ENCODE data around the gene BCAS4. TPM values are rescaled to one million over a fixed set of nuclear protein-coding genes. Genes with fewer than 3 reads are reported as not detected.
A peak's percentile ranks its signal among the peaks of the same experiment; 100 is the strongest.

The BCAS4 gene
- total RNA-seq, 1 experiment from 2014 or later: 25.8 TPM

DNA sequence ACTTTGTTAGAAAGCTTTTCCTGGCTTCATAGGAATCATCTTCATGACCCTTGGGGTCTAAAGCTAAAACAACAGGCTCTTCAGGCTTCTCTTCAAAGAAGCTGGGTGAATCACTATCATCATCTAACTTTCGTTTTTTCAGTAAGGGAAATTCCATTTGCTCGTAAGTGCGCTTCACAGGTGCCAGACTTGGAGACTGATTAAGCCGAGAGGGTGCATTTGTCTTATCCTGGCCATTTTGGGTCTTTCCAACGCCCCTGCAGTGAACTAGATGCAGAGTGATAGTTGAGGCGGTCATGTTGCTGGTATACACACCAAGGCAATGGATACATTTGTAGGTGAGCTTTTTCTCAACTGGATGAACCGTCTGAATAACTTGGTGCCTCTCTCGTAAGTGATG is 97.5 kb downstream of the BCAS4 start:
- no peaks in the 10 kb centered on the region; the same call in 1 of the 2 replicates for H3K4me1 Mint-ChIP-seq
- CTCF ChIA-PET: no interaction called here
- peaks cover 79% of the 10 kb centered on the region for H3K36me3 Mint-ChIP-seq

DNA sequence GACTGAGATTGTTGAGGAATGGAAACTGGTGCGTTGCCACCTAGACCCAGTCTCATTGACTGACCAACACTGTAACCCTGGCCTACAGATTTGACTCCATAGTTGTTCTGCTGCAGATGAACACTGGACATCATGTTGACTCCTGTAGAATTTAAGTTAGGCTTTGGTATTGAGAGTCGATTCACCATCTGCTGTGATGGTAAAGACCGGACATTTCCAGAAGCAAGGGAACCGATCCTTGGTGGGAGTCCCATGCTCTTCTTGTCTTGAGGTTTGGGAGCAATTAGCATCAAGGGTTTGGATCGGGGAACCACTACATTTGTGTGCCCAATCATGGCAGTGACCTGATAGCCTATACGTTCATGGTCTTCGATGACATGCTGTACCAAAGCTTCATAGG is 98.8 kb downstream of the BCAS4 start:
- DNase-seq (ENCODE audit: low spot score) (no peak), ATAC-seq (no peak)
- H3K4me3 Mint-ChIP-seq: no peak overlapping the region
- POLR2A ChIA-PET: no interaction called here
- H3K27ac Mint-ChIP-seq: no peak overlapping the region
- TF ChIP-seq ATF1 (CRISPR knock-in tag; IDR thresholded peaks at IDR 0.05) (no peak), GRHL2 (CRISPR knock-in tag; IDR thresholded peaks at IDR 0.05; ENCODE audit: insufficient replicate concordance, severe bottlenecking) (no peak), ZNF671 (CRISPR knock-in tag; IDR thresholded peaks at IDR 0.05) (no peak), ZNF317 (CRISPR knock-in tag; IDR thresholded peaks at IDR 0.05; ENCODE audit: borderline replicate concordance, low read depth) (no peak)
- TF ChIP-seq, protein P1, sequence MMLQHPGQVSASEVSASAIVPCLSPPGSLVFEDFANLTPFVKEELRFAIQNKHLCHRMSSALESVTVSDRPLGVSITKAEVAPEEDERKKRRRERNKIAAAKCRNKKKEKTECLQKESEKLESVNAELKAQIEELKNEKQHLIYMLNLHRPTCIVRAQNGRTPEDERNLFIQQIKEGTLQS (CRISPR knock-in tag; conservative IDR thresholded peaks at IDR 0.05): no peak
- peaks cover 86% of the 10 kb centered on the region for H3K36me3 Mint-ChIP-seq
- no peaks in the 10 kb centered on the region for H3K27me3 Mint-ChIP-seq (ENCODE audit: low read depth)
- CTCF ChIA-PET: no interaction called here
- H3K4me1 Mint-ChIP-seq: no peaks in the 10 kb centered on the region; the same call in 1 of the 2 replicates
- no peaks in the 10 kb centered on the region for H3K9me3 Mint-ChIP-seq

More for the DNA sequence above, 97.5 kb downstream of the BCAS4 start:
- TF ChIP-seq NR2C2 (CRISPR knock-in tag; IDR thresholded peaks at IDR 0.05) (no peak), SMAD4 (CRISPR knock-in tag; IDR thresholded peaks at IDR 0.05) (no peak), GTF2I (CRISPR knock-in tag; conservative IDR thresholded peaks at IDR 0.05) (no peak), PREB (CRISPR knock-in tag; IDR thresholded peaks at IDR 0.05; ENCODE audit: borderline replicate concordance) (no peak), AFF4 (CRISPR knock-in tag; IDR thresholded peaks at IDR 0.05; ENCODE audit: borderline replicate concordance) (no peak), MXD4 (CRISPR knock-in tag; IDR thresholded peaks at IDR 0.05; ENCODE audit: borderline replicate concordance) (no peak), ESRRA (CRISPR knock-in tag; IDR thresholded peaks at IDR 0.05; ENCODE audit: borderline replicate concordance) (no peak), OVOL2 (CRISPR knock-in tag; IDR thresholded peaks at IDR 0.05; ENCODE audit: borderline replicate concordance) (no peak)
- TF ChIP-seq, protein P2, sequence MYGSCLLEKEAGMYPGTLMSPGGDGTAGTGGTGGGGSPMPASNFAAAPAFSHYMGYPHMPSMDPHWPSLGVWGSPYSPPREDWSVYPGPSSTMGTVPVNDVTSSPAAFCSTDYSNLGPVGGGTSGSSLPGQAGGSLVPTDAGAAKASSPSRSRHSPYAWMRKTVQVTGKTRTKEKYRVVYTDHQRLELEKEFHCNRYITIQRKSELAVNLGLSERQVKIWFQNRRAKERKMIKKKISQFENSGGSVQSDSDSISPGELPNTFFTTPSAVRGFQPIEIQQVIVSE (CRISPR knock-in tag; IDR thresholded peaks at IDR 0.05; ENCODE audit: borderline replicate concordance): no peak
- ATAC-seq: no peak
- DNase-seq (ENCODE audit: low spot score): no peak
- H3K9me3 Mint-ChIP-seq: no peaks in the 10 kb centered on the region
- POLR2A ChIA-PET: no interaction called here
- 0 out of 2 replicates have a peak overlapping the region, but pooled peaks have one; percentile 13 for H3K27ac Mint-ChIP-seq
- no peaks in the 10 kb centered on the region for H3K27me3 Mint-ChIP-seq (ENCODE audit: low read depth)
- H3K4me3 Mint-ChIP-seq: no peak overlapping the region

- DNase-seq (ENCODE audit: low spot score) (no peak), ATAC-seq (no peak; the same call in 1 of the 2 replicates)
- H3K9me3 Mint-ChIP-seq: no peaks in the 10 kb centered on the region
- peaks cover 79% of the 10 kb centered on the region for H3K36me3 Mint-ChIP-seq
- ChIA-PET CTCF (interaction anchor here (0.5 to 1.4 kb wide), 3 partner anchors 100 to 470 kb away, joined by 3 read pairs; partner anchors contain the start of gene BCAS4), POLR2A (no interaction called here)
- no peaks in the 10 kb centered on the region for H3K4me1 Mint-ChIP-seq
- no peak overlapping the region for H3K27ac Mint-ChIP-seq
- no peaks in the 10 kb centered on the region for H3K27me3 Mint-ChIP-seq (ENCODE audit: low read depth)
- no peak overlapping the region for H3K4me3 Mint-ChIP-seq
- TF ChIP-seq, protein P3, sequence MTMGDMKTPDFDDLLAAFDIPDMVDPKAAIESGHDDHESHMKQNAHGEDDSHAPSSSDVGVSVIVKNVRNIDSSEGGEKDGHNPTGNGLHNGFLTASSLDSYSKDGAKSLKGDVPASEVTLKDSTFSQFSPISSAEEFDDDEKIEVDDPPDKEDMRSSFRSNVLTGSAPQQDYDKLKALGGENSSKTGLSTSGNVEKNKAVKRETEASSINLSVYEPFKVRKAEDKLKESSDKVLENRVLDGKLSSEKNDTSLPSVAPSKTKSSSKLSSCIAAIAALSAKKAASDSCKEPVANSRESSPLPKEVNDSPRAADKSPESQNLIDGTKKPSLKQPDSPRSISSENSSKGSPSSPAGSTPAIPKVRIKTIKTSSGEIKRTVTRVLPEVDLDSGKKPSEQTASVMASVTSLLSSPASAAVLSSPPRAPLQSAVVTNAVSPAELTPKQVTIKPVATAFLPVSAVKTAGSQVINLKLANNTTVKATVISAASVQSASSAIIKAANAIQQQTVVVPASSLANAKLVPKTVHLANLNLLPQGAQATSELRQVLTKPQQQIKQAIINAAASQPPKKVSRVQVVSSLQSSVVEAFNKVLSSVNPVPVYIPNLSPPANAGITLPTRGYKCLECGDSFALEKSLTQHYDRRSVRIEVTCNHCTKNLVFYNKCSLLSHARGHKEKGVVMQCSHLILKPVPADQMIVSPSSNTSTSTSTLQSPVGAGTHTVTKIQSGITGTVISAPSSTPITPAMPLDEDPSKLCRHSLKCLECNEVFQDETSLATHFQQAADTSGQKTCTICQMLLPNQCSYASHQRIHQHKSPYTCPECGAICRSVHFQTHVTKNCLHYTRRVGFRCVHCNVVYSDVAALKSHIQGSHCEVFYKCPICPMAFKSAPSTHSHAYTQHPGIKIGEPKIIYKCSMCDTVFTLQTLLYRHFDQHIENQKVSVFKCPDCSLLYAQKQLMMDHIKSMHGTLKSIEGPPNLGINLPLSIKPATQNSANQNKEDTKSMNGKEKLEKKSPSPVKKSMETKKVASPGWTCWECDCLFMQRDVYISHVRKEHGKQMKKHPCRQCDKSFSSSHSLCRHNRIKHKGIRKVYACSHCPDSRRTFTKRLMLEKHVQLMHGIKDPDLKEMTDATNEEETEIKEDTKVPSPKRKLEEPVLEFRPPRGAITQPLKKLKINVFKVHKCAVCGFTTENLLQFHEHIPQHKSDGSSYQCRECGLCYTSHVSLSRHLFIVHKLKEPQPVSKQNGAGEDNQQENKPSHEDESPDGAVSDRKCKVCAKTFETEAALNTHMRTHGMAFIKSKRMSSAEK (CRISPR knock-in tag; IDR thresholded peaks at IDR 0.05; ENCODE audit: borderline replicate concordance): no peak
- TF ChIP-seq SP1 (CRISPR knock-in tag; conservative IDR thresholded peaks at IDR 0.05) (no peak), AFF4 (CRISPR knock-in tag; IDR thresholded peaks at IDR 0.05; ENCODE audit: borderline replicate concordance) (no peak)
These were observed 100.4 kb downstream of the BCAS4 start for GRCh38 chr20:50895111-50895830.
